ENCODE results near the gene SCN4A. TPM values are rescaled to one million over a fixed set of nuclear protein-coding genes. Genes with fewer than 3 reads are reported as not detected.
A peak's percentile ranks its signal among the peaks of the same experiment; 100 is the strongest.

The SCN4A gene
- total RNA-seq, 2 donors from 2014 or later: 0.07 to 0.27 TPM

DNA sequence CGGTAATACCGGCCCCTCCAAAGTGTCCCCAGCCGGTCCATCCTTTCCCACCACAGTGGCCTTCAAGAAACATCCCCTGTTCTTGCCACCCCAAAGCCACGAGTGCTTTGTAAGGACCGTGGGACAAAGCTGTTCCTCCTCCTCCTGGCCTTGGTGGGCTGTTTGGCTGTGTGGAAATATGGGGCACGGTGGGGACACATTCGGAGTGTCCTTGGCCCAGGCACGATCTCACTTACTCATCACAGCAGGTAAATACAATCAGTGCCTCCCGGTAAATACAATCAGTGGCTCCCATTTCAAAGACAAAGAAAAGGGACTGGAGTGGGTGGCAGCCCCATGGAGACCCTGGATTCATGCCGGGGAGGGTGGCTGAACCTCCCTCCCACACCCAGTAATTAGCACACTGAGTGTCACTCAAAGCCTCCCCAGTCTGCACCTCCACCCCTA is 10.4 kb downstream of the SCN4A start:
- Histone ChIP-seq H3K9me3 (no peaks in the 10 kb centered on the region), H3K27me3 (no peaks in the 10 kb centered on the region), H3K27ac (no peak overlapping the region), H3K4me3 (no peak overlapping the region), H3K4me1 (no peaks in the 10 kb centered on the region), H3K9ac (ENCODE audit: low read depth in 2 of 2, low read length in 2 of 2) (no peak overlapping the region), H3K36me3 (no peaks in the 10 kb centered on the region)
- intact Hi-C loops (cut with DNase I): no loop called here
- TF ChIP-seq, protein P1, sequence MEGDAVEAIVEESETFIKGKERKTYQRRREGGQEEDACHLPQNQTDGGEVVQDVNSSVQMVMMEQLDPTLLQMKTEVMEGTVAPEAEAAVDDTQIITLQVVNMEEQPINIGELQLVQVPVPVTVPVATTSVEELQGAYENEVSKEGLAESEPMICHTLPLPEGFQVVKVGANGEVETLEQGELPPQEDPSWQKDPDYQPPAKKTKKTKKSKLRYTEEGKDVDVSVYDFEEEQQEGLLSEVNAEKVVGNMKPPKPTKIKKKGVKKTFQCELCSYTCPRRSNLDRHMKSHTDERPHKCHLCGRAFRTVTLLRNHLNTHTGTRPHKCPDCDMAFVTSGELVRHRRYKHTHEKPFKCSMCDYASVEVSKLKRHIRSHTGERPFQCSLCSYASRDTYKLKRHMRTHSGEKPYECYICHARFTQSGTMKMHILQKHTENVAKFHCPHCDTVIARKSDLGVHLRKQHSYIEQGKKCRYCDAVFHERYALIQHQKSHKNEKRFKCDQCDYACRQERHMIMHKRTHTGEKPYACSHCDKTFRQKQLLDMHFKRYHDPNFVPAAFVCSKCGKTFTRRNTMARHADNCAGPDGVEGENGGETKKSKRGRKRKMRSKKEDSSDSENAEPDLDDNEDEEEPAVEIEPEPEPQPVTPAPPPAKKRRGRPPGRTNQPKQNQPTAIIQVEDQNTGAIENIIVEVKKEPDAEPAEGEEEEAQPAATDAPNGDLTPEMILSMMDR (IDR thresholded peaks at IDR 0.05): no peak
- no peak for DNase-seq

DNA sequence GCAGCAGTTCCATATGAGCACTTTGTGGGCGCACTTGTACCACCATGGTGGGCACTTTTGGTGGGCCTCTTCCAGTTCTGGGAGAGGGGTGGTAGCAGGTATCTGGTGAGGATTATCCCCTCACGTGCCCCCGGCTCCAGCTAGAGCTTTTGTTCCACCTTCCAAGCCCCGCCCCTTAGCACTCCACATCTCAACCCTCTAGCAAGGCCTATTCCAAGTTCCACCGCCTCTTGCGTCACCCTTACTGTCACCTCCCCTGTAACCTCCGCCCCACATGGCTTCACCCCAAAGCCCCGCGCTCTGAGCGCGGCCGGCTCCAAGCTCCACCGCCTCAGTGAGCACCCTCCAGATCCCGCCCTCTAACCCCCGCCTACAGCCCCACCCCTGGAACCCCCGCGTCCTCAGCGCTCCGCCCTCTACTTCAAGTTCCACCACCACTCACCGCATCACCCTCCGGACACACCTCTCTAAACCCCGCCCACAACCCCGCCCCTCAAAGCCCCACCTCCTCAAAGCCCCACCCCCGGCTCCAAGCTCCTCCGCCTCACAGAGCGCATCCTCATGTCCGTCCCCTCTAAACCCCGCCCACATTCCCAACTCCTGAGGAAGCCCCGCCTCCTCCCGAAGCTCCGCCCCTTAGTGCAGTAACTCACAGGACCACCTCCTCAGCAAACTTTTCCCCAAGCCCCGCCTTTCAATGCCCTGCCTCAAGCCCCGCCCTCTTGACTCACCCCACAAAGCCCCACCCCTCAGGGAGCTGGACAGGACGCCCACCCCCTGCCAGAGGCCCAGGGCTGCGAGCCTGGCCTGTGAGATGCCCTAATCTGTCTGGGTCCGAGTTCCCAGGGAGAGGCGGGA is 11.1 kb downstream of the SCN4A start:
- DNase-seq: peak; percentile 64
- intact Hi-C loops (cut with DNase I): no loop called here
- no peaks in the 10 kb centered on the region for H3K9me3 ChIP-seq
- no peaks in the 10 kb centered on the region for H3K27me3 ChIP-seq
- H3K4me3 ChIP-seq: no peak overlapping the region
- TF ChIP-seq, protein P1 (IDR thresholded peaks at IDR 0.05): no peak
- H3K9ac ChIP-seq (ENCODE audit: low read depth in 2 of 2, low read length in 2 of 2): peak overlapping the region in 1 of 2 donors; percentile 1
- H3K4me1 ChIP-seq: no peaks in the 10 kb centered on the region
- no peaks in the 10 kb centered on the region for H3K36me3 ChIP-seq
- H3K27ac ChIP-seq: no peak overlapping the region

DNA sequence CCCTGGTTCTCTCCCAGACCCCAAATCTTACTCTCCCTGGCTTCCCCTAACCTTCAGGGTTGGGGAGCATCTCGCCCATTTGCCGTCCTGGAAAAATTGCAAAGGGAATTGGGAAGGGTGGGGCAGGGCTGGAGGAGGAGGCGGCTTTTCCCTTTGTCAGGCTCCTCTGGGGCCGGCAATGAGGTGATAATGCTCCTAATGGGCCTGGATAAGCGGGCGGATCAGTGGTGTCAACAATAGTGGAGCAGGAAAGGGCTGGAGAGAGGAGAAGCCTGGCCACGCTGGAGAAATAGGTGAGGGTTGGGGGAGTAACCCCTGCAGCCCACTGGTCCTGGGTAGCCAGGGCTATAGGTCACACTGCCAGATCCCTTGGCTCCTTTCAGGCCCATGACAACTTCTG is 12.3 kb downstream of the SCN4A start:
- Histone ChIP-seq H3K4me3 (no peak overlapping the region), H3K27me3 (no peaks in the 10 kb centered on the region), H3K27ac (no peak overlapping the region), H3K9me3 (no peaks in the 10 kb centered on the region), H3K9ac (ENCODE audit: low read depth in 2 of 2, low read length in 2 of 2) (no peak overlapping the region), H3K4me1 (no peaks in the 10 kb centered on the region), H3K36me3 (no peaks in the 10 kb centered on the region)
- intact Hi-C loops (cut with DNase I): no loop called here
- TF ChIP-seq, protein P1 (IDR thresholded peaks at IDR 0.05): no peak
- no peak for DNase-seq

DNA sequence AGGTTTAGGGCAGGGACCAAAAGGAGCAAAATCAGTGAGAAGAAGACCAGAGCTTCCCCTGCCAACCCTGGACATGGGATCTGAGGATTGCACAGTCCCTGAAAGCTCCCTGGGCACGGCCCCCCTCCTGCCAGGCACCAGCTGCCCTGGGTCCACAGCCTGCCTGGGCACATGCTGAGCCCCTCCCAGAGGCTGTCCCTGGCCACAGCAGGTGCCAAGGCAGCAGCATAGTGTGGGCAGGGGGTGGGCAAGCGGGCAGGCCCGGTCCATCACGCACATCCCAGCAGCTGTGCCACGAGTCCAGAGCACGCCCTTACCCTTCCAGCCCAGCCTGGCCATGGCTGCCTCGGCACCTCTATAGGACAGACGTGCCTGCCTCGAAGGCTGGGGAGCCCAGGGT is 12.7 kb downstream of the SCN4A start:
- no peaks in the 10 kb centered on the region for H3K4me1 ChIP-seq
- intact Hi-C loops (cut with DNase I): no loop called here
- TF ChIP-seq, protein P1 (IDR thresholded peaks at IDR 0.05): no peak
- DNase-seq: no peak
- H3K27me3 ChIP-seq: no peaks in the 10 kb centered on the region
- no peak overlapping the region for H3K4me3 ChIP-seq
- H3K27ac ChIP-seq: no peak overlapping the region
- no peaks in the 10 kb centered on the region for H3K36me3 ChIP-seq
- H3K9ac ChIP-seq (ENCODE audit: low read depth in 2 of 2, low read length in 2 of 2): no peak overlapping the region
- no peaks in the 10 kb centered on the region for H3K9me3 ChIP-seq

DNA sequence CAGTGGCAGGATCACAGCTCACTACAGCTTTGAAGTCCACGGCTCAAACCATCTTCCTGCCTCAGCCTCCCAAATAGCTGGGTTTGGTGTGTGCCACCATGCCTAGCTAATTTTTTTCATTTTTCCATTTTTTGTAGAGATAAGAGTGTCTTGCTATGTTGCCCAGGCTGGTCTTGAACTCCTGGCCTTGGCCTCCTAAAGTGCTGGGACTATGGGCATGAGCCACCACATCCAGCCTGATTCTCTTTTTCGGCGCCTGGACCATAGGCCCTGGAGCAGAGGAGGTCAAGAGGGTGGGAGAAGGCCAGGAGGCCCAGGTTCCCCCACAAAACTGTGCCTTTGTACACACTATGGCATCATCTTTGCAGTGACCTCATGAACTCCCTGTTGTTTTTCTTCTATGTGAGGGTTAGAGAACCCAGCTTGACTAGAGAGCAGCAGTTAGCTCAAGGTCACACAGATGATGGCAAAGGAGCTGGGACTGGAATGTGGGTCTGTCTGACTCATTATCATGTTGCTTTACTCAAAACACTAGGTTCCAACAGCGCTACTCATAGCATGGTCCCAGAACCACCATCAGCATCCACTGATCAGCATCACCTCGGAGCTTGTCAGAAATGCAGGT is 16.3 kb downstream of the SCN4A start:
- no peaks in the 10 kb centered on the region for H3K4me1 ChIP-seq
- no peak overlapping the region for H3K4me3 ChIP-seq
- intact Hi-C loops (cut with DNase I): no loop called here
- no peaks in the 10 kb centered on the region for H3K27me3 ChIP-seq
- no peak for DNase-seq
- TF ChIP-seq, protein P1 (IDR thresholded peaks at IDR 0.05): no peak
- no peak overlapping the region for H3K9ac ChIP-seq (ENCODE audit: low read depth in 2 of 2, low read length in 2 of 2)
- no peak overlapping the region for H3K27ac ChIP-seq
- H3K36me3 ChIP-seq: no peaks in the 10 kb centered on the region
- no peaks in the 10 kb centered on the region for H3K9me3 ChIP-seq
